ENCODE data around the gene ADK.
"Not testable (repeated sequence)": the region's sequence is repeated elsewhere in the genome, so short reads cannot be mapped to it uniquely, and the experiment has no call there.

ADK gene

DNA sequence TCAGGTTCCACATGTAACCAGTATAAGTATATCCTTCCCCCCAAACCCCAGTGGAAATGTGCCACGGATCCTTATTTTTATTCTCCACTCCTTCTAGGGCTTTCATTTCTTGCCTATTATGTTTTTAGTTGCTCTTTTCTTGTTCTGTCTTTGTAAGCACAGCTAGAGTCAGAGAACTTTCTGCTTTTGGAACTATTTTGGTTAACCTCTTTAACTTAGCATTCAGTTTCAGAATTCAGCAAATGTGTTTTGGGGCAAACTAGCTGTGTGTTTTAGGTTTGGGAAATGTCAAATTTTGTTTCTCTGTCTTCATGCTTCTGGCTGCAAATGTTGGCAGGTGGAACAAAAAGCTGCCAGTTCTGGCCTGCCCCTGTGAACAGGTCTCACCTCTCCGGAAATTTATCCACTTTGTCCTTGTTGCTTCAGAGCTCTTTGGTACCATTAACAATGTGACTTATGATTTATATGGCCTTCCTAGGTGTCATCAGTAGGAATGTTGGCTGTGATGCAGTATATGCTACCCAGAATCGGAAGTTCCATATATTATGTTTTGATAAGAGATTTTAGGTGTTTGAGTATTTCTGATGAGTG lies 156.1 kb downstream of the ADK start:
- DNase-seq = no peak

DNA sequence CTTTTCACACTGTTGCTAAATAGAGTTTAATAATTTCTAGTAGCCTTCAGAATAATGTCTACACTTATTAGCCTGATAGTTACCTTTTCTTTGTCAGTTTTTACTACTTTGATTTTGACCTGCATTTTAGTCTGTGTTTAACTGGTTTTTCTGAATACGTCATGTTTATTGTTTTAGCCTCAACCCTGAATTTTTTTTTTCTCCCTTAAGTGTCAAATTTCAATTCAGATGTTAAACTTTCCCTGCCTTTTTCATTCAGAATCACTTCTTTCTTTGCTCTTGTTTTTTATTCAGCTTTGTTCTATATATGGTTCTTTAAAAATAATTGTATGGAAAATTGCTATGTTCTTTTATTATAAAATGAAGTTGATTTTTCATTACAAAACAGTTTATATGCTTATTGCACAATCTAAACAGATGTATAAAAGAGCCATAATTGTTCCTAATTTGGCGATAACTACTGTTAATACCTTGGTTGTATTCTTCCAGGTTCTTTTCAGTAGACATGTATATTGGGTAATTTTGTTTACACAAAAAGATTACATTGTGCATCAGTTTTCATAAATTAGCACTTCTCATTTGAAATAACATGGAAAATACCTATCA lies 159.7 kb downstream of the ADK start:
- no peak for DNase-seq

DNA sequence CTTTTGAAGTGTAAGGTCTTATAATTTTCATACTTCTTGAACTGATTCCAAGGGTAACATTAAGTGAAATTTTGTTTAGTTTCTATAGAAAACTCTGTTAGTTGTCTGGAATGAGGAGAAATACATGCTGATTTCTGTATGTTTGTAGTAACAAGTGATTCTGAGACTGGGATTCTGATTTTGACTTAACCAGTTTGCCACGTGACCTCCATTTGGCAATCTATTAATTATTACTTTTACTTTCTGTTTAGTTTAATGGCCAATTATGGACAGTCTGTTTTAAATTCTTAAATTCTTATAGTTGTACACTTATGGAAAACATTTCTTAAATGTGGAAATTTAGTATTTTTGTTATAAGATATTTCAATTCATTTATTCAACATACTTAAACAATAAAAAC lies 163.1 kb downstream of the ADK start:
- DNase-seq = no peak

DNA sequence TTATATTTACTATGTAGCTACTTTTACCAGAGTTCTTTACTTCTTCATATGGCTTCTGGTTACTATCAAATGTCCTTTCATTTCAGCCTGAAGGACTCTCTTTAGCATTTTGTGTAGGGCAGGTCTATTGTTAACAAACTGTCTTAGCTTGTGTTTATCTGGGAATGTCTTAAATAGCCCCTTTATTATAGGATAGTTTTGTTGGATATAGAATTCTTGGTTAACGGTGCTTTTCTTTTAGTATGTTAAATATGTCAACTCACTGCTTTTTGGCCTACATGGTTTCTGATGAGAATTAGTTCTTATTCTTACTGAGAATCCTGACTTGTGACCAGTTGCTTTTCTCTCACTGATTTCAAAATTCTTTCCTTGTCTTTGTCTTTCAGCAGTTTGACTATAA lies 169.0 kb downstream of the ADK start:
- DNase-seq = no peak

DNA sequence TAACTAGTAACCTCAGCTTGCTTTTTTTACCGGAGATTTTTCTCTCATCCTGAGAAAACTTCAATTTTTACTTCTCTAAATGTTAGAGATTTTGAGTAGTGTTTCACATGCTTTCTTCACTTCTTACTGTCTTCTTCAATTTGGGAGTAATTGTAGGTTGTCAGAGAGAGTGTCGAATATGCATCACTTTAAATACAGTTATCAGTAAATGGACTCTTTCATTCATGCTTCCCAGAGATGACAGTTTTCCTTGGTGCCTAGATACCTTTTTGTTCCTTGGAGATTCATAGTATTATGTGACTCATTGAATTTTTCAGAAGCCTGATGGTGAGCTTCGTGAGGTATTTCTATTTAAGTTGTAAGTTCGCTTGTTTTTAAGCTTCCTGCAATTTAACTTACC lies 169.7 kb downstream of the ADK start:
- DNase-seq = no peak

DNA sequence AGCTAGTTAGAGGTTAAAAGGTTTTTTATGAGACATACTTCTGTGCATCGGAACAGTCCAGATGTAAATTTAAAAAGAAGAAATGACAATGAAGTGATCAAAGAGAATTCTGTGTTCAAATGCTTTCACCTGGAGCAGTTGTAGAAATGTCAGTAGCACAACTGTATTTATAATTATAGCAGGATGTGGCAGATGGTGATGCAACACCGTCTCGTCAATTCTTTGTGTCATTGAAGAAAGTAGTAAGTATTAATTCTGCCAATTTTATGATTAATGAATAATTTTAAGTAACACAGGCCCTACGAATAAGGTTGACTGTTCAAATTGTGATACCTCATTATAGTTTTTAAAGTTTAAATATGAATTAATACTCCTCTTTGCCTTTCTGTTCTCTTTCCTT lies 171.1 kb downstream of the ADK start:
- no peak for DNase-seq

DNA sequence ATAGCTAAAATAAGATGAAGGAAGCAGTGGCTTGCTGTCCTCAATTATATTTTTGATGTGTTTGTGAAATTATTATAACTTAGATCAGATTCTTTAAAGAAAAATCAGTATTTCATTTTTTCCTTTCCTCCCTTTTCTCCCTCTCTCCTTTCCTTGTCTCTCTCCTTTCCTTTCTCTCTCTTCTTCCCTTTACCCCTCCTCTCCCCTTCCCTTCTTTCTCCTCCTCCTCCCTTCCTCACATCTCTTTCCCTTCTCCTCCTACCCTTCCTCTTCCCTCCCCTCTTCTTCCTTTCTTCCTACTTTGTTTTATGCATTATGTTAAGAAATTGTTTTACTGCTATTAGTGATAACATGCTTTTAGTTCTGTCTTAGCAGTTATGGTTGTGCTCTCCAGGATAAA lies 171.5 kb downstream of the ADK start:
- no peak for DNase-seq

DNA sequence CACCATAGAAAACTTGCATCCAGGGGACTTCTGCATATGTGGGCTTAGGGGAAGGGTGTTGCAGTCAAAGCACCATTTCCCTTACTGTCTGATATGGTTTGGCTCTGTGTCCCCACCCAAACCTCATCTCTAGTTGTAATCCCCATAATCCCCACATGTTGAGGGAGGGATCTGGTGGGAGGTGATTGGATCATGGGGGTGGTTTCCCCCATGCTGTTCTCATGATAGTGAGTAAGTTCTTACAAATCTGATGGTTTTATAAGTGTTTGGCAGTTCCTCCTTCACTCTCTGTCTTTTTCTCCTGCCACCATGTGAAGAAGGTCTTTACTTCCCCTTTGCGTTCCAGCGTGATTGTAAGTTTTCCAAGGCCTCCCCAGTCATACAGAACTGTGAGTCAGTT lies 177.4 kb downstream of the ADK start:
- DNase-seq = no peak

DNA sequence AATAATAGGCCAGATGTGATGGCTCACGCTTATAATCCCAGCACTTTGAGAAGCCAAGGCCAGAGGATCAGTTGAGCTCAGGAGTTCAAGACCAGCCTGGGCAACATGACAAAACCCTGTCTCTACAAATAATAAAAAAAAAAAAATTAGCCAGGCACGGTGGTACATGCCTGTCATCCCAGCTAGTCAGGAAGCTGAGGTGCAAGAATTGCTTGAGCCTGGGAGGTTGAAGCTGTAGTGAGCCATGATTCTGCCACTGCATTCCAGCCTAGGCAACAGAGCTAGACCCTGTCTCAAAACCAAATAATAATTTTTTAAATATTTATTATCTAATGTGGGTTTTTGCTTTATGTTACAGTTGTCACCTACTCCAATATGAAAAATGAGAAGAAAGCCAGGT lies 178.9 kb downstream of the ADK start:
- no peak for DNase-seq

DNA sequence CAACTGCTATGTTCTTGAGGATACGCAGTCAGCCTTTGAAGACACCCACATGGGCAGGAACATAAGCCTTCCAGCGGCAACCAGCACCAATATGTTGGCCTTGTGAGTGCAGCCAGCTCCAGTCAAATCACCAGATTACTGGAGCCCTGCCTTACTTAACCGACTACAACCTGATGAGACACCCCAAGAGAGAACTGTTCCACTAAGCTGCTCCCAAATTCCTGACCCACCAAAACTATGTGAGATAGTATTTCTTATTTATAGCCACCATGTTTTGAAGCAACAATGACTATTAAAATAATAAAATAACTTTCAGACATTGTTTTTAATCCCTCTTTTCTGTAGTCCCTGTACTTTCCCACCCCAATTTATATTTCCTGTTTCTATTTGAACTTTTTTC lies 179.6 kb downstream of the ADK start:
- no peak for DNase-seq

DNA sequence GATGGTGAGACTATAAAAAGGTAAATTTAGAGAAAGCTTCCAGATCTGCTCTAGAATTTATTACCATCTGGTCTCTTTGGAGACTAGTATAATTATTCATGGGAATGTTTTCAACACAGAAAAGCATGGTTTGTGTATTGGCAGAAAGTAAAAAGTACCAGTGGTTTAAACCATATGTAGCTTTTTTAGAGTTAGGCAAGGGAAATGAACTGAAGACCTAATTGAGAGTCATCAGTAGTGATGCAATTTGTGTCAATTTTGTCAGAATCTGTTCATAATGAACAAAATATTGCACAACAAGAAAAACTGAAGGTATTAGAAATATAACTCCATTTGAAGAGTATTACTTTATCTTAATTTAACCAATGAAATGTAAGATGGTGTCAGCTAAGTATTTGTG lies 181.4 kb downstream of the ADK start:
- DNase-seq = no peak

DNA sequence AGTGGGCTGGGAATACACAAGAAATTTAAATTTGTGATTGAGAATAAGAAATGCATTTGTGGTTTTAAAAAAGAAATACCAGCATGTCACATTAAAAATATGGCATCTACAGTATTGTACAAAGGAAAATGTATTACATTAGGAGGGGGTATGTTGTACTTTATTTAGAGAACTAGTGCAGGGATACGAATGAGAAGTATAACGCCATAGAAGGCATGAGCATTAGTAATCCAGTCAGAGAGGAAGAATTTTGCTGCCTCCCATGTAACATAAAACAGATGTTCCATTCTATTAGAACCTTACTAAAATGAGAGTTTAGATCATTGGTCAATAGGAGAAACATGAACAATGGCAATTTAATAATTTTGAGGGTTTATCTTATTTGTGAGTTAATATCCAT lies 182.2 kb downstream of the ADK start:
- DNase-seq = no peak

DNA sequence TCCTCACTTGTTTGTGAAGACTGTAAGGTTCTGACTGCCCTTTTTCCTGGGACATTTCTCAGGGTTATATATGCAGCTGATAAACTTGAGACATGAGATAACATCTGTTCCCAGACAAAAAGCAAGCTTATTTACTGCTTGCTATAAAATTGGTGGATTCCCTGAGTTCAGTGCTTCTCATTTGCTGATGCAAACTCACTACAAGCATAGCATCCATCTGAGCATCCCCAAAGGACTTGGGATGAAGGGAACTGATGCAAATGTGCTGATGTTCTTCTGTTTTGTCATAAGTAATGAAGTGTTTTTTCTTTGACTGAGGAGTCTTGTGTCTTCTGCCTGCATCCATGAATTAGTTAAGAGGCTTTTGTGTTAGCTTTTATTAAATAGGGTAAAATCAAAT lies 183.2 kb downstream of the ADK start:
- DNase-seq = no peak

DNA sequence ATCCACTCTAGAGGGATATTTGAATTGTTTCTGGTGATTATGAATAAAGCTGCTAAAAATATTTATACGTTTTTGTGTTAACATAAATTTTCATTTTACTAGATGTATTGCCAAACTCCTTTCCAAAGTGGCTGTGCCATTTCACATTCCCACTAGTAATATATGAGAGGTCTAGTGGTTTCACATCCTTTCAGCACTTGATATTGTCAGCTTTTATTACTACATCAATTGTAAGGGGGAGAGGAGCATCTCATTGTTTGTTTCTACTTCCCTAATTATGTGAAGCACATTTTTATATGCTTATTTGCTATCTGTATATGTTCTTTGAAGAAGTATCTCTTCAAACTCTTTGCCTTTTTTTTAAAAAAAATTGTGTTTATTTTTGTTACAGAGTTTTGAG lies 184.5 kb downstream of the ADK start:
- no peak for DNase-seq

DNA sequence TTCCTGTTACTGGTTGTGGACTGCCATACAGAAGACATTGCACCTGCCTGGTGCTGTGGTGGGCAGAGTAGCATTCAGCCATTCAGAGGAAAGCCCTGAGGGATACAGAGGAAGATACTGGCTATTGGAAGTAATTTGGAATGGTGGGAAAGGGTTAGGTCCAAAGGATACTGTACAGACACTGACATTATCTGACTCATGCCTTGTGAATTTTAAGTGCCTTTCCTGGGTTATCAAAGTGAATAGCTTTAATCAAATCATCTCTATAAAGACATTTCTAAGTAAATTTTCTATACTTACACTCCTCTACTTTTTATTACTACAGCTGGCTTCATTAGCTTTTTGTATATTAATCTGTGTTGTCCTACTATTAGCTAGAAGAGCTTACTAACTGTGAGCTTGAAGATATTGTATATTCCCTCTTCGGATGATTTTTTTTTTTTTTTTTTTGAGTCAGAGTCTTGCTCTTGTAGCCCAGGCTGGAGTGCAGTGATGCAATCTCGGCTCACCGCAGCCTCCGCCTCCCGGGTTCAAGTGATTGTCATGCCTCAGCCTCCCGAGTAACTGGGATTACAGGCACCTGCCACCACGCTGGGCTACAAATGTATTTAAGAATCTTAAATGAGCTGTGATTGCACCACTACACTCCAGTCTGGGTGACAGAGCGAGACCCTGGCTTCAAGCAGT lies 186.5 kb downstream of the ADK start:
- DNase-seq = no peak

DNA sequence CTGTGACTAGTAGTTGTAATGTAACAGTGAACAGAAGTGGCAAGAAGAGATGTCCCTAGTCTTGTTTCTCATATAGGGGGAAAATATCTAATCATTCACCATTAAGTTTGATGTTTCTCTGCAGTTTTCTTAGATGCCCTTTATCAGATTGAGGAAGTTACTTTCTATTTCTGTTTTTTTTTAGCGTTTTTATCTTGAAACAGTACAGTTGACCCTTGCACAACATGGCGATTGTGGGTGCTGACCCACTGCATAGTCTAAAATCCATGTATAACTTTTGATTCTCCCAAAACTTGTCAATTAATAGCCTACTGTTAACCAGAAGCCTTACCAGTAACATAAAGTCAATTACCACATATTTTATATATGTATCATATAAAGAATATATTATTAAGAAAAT lies 192.0 kb downstream of the ADK start:
- no peak for DNase-seq

DNA sequence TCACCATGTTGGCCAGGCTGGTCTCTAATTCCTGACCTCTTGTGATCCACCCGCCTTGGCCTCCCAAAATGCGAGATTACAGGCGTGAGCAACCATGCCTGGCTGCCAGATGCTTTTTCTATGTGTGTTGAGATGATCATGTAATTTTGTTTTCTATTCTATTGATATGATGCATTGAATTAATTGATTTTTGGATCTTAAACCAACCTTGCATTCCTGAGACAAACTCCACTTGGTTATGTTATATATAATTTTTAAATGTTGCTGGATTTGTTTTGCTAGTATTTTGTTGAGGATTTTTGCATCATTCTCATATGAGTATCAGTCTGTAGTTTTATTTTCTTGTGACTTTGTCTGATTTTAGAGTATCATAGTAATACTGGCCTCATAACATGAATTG lies 192.8 kb downstream of the ADK start:
- DNase-seq = no peak

DNA sequence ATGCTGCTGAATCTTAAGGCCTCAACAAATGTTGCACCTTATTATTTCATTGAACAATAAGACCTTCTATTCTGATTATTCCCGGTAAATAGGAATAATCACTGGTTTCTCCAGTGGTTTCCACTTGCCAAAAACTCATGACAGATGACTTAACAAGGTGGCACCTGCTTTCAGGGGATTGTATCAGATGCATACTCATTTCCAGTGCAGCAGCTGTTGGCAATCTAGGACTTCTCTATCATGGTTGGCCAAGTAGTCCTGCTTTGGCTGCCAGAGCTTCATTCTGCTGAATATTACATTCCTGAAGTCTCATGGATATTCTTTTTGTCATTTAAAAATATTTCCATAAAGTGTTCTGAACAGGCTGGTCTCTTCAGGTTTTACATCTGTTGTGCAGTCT lies 193.3 kb downstream of the ADK start:
- DNase-seq = no peak

DNA sequence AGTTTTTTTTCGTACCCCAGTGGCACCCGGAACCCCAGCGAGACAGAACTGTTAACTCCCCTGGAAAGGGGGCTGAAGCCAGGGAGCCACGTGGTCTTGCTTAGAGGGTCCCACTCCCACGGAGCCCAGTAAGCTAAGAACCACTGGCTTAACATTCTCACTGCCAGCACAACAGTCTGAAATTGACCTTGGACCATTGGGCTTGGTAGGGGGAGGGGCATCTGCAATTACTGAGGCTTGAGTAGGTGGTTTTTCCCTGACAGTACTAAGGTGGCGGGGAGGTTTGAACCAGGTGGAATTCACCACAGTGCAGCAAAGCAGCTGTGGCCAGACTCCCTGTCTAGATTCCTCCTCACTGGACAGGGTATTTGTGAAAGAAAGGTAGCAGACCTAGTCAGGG lies 196.5 kb downstream of the ADK start:
- DNase-seq = no peak

DNA sequence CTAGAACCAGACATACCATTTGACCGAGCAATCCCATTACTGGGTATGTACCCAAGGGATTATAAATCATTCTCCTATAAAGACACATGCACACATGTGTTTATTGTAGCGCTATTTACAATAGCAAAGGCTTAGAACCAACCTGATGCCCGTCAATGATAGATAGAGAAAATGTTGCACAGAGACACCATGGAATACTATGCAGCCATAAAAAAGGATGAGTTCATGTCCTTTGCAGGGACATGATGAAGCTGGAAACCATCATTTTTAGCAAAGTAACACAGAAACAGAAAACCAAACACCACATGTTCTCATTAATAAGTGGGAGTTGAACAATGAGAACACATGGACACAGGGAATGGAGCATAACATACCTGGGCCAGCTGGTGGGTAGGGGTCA lies 202.0 kb downstream of the ADK start:
- DNase-seq = not testable (repeated sequence)

DNA sequence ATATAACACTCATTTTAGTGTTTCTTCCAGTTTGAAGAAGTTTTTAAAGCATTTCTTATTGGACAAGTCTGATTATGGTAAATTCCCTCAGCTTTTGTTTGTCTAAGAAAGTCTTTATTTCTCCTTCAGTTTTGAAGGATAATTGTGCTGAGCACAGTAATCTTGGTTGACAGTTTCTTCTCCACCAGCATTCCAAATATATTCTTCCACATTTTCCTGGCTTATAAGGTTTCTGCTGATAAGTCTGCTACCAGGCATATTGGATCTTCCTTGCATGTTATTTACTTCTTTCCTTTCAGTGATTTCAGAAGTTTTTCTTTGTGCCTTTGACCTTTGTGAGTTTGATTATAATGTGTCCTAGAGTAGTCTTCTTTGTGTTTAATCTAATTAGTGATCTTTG lies 210.7 kb downstream of the ADK start:
- DNase-seq = no peak

DNA sequence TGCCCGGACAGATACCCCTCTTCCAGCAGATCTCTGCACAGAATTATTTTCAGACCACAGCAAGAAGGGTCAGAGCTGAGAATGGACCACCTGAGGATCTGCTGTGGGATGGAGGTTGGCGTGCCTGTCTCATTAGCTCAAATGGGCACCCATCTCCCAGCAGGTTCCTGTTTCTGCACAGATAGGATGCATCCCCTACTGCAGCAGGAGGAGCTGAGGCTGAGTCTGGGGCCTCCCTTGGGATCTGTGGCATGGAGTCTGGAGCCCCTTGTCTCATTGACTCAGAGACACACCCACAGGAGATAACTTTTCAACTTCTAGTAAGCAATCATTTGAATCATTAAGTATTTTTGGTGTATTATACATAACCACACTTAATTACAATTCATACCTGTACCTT lies 212.7 kb downstream of the ADK start:
- no peak for DNase-seq

DNA sequence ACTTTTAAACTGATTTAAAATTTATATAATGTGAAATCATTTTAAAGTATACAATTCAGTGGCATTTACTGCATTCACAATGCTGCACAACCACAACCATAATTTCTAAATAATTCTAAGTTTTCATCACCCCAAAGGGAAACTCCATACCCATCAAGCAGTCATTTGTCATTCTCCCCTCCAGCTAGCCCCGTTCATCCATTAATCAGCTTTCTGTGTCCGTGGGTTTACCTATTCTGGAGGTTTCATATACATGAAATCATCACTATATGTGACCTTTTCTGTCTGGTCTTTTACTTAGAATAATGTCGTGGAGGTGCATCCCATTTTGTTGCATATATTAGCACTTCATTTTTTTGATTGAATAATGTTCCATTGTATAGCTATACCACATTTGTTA lies 214.1 kb downstream of the ADK start:
- no peak for DNase-seq

DNA sequence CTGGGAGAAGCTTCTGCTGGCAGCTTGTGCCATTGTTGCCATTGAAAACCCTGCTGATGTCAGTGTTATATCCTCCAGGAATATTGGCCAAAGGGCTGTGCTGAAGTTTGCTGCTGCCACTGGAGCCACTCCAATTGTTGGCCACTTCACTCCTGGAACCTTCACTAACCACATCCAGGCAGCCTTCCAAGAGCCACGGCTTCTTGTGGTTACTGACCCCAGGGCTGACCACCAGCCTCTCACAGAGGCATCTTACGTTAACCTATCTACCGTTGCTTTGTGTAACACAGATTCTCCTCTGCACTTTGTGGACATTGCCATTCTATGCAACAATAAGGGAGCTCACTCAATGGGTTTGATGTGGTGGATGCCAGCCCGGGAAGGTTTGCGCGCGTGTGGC lies 220.7 kb downstream of the ADK start:
- no peak for DNase-seq

DNA sequence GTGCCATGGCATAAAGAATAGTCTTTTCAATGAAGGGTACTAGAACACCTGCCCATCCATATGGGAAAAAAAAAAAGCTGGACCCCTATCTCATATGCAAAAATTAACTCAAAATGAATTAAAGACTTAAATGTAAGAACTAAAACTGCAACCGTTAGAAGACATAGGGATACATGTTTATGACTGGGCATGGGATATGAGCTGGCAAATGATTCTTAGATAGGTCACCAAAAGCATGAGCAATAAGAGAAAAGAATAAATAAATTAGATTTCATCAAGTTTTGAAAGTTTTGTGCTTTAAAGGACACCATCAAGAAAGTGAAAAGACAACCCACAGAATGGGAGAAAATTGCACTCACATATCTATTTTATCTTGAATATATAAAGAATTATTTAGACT lies 222.0 kb downstream of the ADK start:
- DNase-seq = no peak
